H1 (cell line): Measurements from ENCODE around the gene RNF220. TPM values are rescaled to one million over a fixed set of nuclear protein-coding genes. Genes with fewer than 3 reads are reported as not detected.

Experiments
- CTCF ChIA-PET: fragments of 300-600 bp; sonication (Branson Sonifier 250); formaldehyde crosslinking; loops from one replicate; lab custom pipeline; 2021; ENCODE audit not compliant: partially characterized antibody; lab: Charles Lee
- POLR2A ChIA-PET: fragments of 300-600 bp; sonication (Branson Sonifier 250); formaldehyde crosslinking; loops from one replicate; lab custom pipeline; 2021; ENCODE audit warnings: inconsistent platforms; ENCODE audit not compliant: partially characterized antibody; lab: Charles Lee
- DNase-seq, 2 experiments: peaks; one replicate each; pipeline versions ENCODE4 v3.0.0 to v3.0.0-alpha.2; 2010 to 2022; ENCODE audit warnings: low spot score in 2 of 2, low read depth in 1 of 2, mixed read lengths in 1 of 2
- FAIRE-seq: peaks from 2 replicates; lab custom pipeline; 2011; peaks lifted over from hg19 to GRCh38; lab: Jason Lieb, UNC
- H2AFZ ChIP-seq: 2 replicates; pipeline ENCODE4 v1.8.1; 2012; ENCODE audit warnings: low read length, inconsistent platforms
- H2AK5ac ChIP-seq: 2 replicates; pipeline ENCODE4 v1.6.1; 2013; ENCODE audit warnings: low read depth, low read length
- H2BK120ac ChIP-seq: replicated peaks from 2 replicates; pipeline ENCODE3; 2013; ENCODE audit warnings: low read depth, low read length, inconsistent platforms
- H2BK12ac ChIP-seq: 2 replicates; pipeline ENCODE4 v1.6.1; 2013; ENCODE audit warnings: low read depth, low read length
- H2BK15ac ChIP-seq: 2 replicates; pipeline ENCODE4 v1.6.1; 2013; ENCODE audit warnings: low read length
- H2BK20ac ChIP-seq: 2 replicates; pipeline ENCODE4 v1.6.1; 2013; ENCODE audit warnings: low read length
- H2BK5ac ChIP-seq: 2 replicates; pipeline ENCODE4 v1.6.1; 2013; ENCODE audit warnings: low read depth, low read length
- H3K14ac ChIP-seq: 2 replicates; pipeline ENCODE4 v1.6.1; 2013; ENCODE audit warnings: inconsistent platforms; ENCODE audit not compliant: insufficient read length
- H3K18ac ChIP-seq: 2 replicates; pipeline ENCODE4 v1.6.1; 2013; ENCODE audit warnings: low read length; ENCODE audit errors: extremely low read depth
- H3K23ac ChIP-seq: 2 replicates; pipeline ENCODE4 v1.6.1; 2013; ENCODE audit warnings: inconsistent platforms; ENCODE audit not compliant: insufficient read length
- H3K23me2 ChIP-seq: 2 replicates; pipeline ENCODE4 v1.6.1; 2013; ENCODE audit warnings: low read depth, low read length
- H3K27ac ChIP-seq: 2 replicates; pipeline ENCODE4 v1.6.1; 2011; ENCODE audit warnings: low read depth, low read length, inconsistent platforms
- H3K27me3 ChIP-seq, 4 experiments: replicated peaks in 1 of 4; 1 replicate in 1 of 4; 2 replicates in 3 of 4; pipeline versions ENCODE4 v1.6.1 to v1.8.1; 2011 to 2013; ENCODE audit warnings: low read length in 3 of 4, mild to moderate bottlenecking in 3 of 4, inconsistent platforms in 2 of 4, mixed read lengths in 2 of 4, moderate library complexity in 1 of 4; ENCODE audit not compliant: control insufficient read depth in 3 of 4, insufficient read depth in 3 of 4; ENCODE audit errors: extremely low read depth in 1 of 4
- H3K36me3 ChIP-seq, 4 experiments: 2 replicates each; pipeline versions ENCODE4 v1.6.1 to v1.8.1; 2011 to 2013; ENCODE audit warnings: mild to moderate bottlenecking in 4 of 4, low read length in 3 of 4, moderate library complexity in 2 of 4, control low read depth in 1 of 4, inconsistent platforms in 1 of 4; ENCODE audit not compliant: insufficient read depth in 4 of 4, control insufficient read depth in 2 of 4
- H3K4ac ChIP-seq: replicated peaks from 2 replicates; pipeline ENCODE3; 2013; ENCODE audit warnings: low read length, low read depth, mixed read lengths, inconsistent platforms; ENCODE audit not compliant: insufficient read length
- H3K4me1 ChIP-seq, 4 experiments: replicated peaks in 1 of 4; 1 replicate in 1 of 4; 2 replicates in 3 of 4; pipeline versions ENCODE4 v1.6.1 to v1.8.1; 2011 to 2013; ENCODE audit warnings: low read length in 3 of 4, inconsistent platforms in 2 of 4, mixed read lengths in 1 of 4; ENCODE audit not compliant: insufficient read depth in 4 of 4, control insufficient read depth in 3 of 4
- H3K4me2 ChIP-seq, 2 experiments: 2 replicates each; pipeline versions ENCODE4 v1.6.1 to v1.8.1; 2011 to 2013; ENCODE audit warnings: low read depth in 2 of 2, low read length in 2 of 2, control low read depth in 1 of 2, inconsistent platforms in 1 of 2, mild to moderate bottlenecking in 1 of 2; ENCODE audit not compliant: insufficient read depth in 1 of 2
- H3K4me3 ChIP-seq, 4 experiments: fragments of 200-600, 300-600 bp in 1 of 4; sonication (generic), shearing (Covaris generic), sonication (Bioruptor Twin) in 1 of 4; 2 replicates each; pipeline versions ENCODE4 v1.5.1 to v1.8.1; 2011 to 2016; ENCODE audit warnings: low read length in 4 of 4, low read depth in 3 of 4, control low read depth in 2 of 4, inconsistent platforms in 2 of 4, mild to moderate bottlenecking in 2 of 4, mixed read lengths in 1 of 4, moderate library complexity in 1 of 4; ENCODE audit not compliant: insufficient read depth in 2 of 4; ENCODE audit errors: extremely low read depth in 1 of 4
- H3K56ac ChIP-seq: replicated peaks from 2 replicates; pipeline ENCODE3; 2013; ENCODE audit warnings: low read depth, mild to moderate bottlenecking, mixed read lengths, low read length, inconsistent platforms; ENCODE audit not compliant: insufficient read length
- H3K79me1 ChIP-seq: 2 replicates; pipeline ENCODE4 v1.6.1; 2013; ENCODE audit warnings: low read depth, low read length, control low read depth
- H3K79me2 ChIP-seq, 2 experiments: 2 replicates each; pipeline versions ENCODE4 v1.6.1 to v1.8.1; 2012 to 2013; ENCODE audit warnings: low read length in 2 of 2, mild to moderate bottlenecking in 2 of 2, inconsistent platforms in 1 of 2; ENCODE audit not compliant: insufficient read depth in 2 of 2, control insufficient read depth in 1 of 2
- H3K9ac ChIP-seq, 4 experiments: replicated peaks in 1 of 4; 1 replicate in 1 of 4; 2 replicates in 3 of 4; pipeline versions ENCODE4 v1.6.1 to v1.8.1; 2011 to 2013; ENCODE audit warnings: low read depth in 3 of 4, low read length in 3 of 4, control low read depth in 2 of 4, mild to moderate bottlenecking in 2 of 4, moderate library complexity in 2 of 4, inconsistent platforms in 1 of 4; ENCODE audit errors: extremely low read depth in 1 of 4
- H3K9me3 ChIP-seq, 2 experiments: 2 replicates each; pipeline versions ENCODE4 v1.6.1 to v1.8.1; 2012 to 2013; ENCODE audit warnings: mild to moderate bottlenecking in 2 of 2, moderate library complexity in 2 of 2, control low read depth in 1 of 2, inconsistent platforms in 1 of 2, low read depth in 1 of 2, low read length in 1 of 2, mixed read lengths in 1 of 2; ENCODE audit not compliant: insufficient read depth in 2 of 2
- H4K20me1 ChIP-seq, 2 experiments: replicated peaks in 1 of 2; 2 replicates each; pipeline versions ENCODE3 to v1.8.1; 2011 to 2013; ENCODE audit warnings: inconsistent platforms in 2 of 2, low read length in 2 of 2, mild to moderate bottlenecking in 1 of 2; ENCODE audit not compliant: insufficient read depth in 2 of 2, control insufficient read depth in 1 of 2
- H4K5ac ChIP-seq: 2 replicates; pipeline ENCODE4 v1.6.1; 2013; ENCODE audit warnings: low read length, low read depth, mixed read lengths, inconsistent platforms; ENCODE audit not compliant: insufficient read length
- H4K8ac ChIP-seq: 2 replicates; pipeline ENCODE4 v1.8.0; 2013; ENCODE audit warnings: mild to moderate bottlenecking, moderate library complexity, low read length, inconsistent platforms; ENCODE audit not compliant: insufficient read depth; ENCODE audit errors: extremely low read depth
- H4K91ac ChIP-seq: replicated peaks from 2 replicates; pipeline ENCODE3; 2013; ENCODE audit warnings: low read length, mixed read lengths, inconsistent platforms; ENCODE audit not compliant: insufficient read length
- BACH1 ChIP-seq: IDR thresholded peaks from 2 replicates; pipeline ENCODE4 v1.6.1; 2012; ENCODE audit warnings: low read length, improper control_type of control experiment
- HDAC6 ChIP-seq: IDR thresholded peaks from one replicate; pipeline ENCODE4 v1.7.1; 2012; ENCODE audit warnings: low read depth, mild to moderate bottlenecking, inconsistent platforms, low read length, moderate library complexity
- JUN ChIP-seq: IDR thresholded peaks from 2 replicates; pipeline ENCODE4 v1.6.1; 2011; ENCODE audit warnings: low read depth, mild to moderate bottlenecking, improper control_type of control experiment, low read length
- RAD21 ChIP-seq, 2 experiments: IDR thresholded peaks in 1 of 2; conservative IDR thresholded peaks in 1 of 2; 2 replicates each; pipeline ENCODE4 v1.6.1; 2011; ENCODE audit warnings: low read depth in 2 of 2, low read length in 2 of 2, improper control_type of control experiment in 1 of 2, inconsistent platforms in 1 of 2, mild to moderate bottlenecking in 1 of 2, moderate library complexity in 1 of 2
- RNF2 ChIP-seq: fragments of 200-900, 300-1000 bp; sonication (generic); IDR thresholded peaks from 2 replicates; pipeline ENCODE4 v1.7.1; 2016; ENCODE audit warnings: borderline replicate concordance, low read depth, mild to moderate bottlenecking, antibody characterized with exemption, low read length; ENCODE audit not compliant: poor library complexity, severe bottlenecking; ENCODE audit errors: missing control alignments
- SIN3A ChIP-seq, 2 experiments: IDR thresholded peaks in 1 of 2; conservative IDR thresholded peaks in 1 of 2; 2 replicates each; pipeline ENCODE4 v1.6.1; 2011 to 2012; ENCODE audit warnings: low read length in 2 of 2, improper control_type of control experiment in 1 of 2, low read depth in 1 of 2, mild to moderate bottlenecking in 1 of 2
- TBP ChIP-seq: IDR thresholded peaks from 2 replicates; pipeline ENCODE4 v1.6.1; 2011; ENCODE audit warnings: low read depth, low read length, improper control_type of control experiment
- YY1 ChIP-seq: IDR thresholded peaks from 2 replicates; pipeline ENCODE4 v1.6.1; 2011; ENCODE audit warnings: low read depth, mild to moderate bottlenecking, low read length
- WGBS, 2 experiments: shearing (Covaris generic) in 1 of 2; methylation state at CpG; one replicate each; pipeline versions ENCODE4 v1.1.6 to v1.1.7; 2013 to 2015; ENCODE audit warnings: low lambda C conversion rate in 2 of 2, mixed read lengths in 2 of 2, inconsistent platforms in 1 of 2, low coverage in 1 of 2, missing lambda C conversion rate in 1 of 2; ENCODE audit not compliant: insufficient replicate concordance in 2 of 2, insufficient coverage in 1 of 2, insufficient read length in 1 of 2; ENCODE audit errors: extremely low coverage in 1 of 2, missing lambda C conversion rate in 1 of 2; 5-methylcytosine and 5-hydroxymethylcytosine counted together
- polyA plus RNA-seq, 7 experiments: library from polyadenylated mRNA; depleted of rRNA in 3 of 7; stranded (reverse) in 5 of 7; unstranded in 2 of 7; fragments of >200 nt in 5 of 7; fragments of 200-250 nt in 2 of 7; gene quantifications; 1 replicate in 5 of 7; 2 replicates in 1 of 7; 4 replicates in 1 of 7; pipeline versions ENCODE4 v1.2.1 to v1.2.3, GENCODE V29; 2011 to 2013; ENCODE audit warnings: missing spikeins in 2 of 7, mixed read lengths in 2 of 7
- total RNA-seq: library from RNA; stranded (reverse); fragmentation: NEBNext Ultra II Directional; extraction: Animal tissue kit (Norgen Biotek cat#: 25700); gene quantifications from 2 replicates; pipeline ENCODE4 v1.2.1, GENCODE V29; 2021

RNF220 gene
- total and polyA plus RNA-seq, 2 of the 8 experiments (the other 6 are each of a cell fraction or from before 2014, with no cell fraction given), result 123 to 160 TPM

DNA sequence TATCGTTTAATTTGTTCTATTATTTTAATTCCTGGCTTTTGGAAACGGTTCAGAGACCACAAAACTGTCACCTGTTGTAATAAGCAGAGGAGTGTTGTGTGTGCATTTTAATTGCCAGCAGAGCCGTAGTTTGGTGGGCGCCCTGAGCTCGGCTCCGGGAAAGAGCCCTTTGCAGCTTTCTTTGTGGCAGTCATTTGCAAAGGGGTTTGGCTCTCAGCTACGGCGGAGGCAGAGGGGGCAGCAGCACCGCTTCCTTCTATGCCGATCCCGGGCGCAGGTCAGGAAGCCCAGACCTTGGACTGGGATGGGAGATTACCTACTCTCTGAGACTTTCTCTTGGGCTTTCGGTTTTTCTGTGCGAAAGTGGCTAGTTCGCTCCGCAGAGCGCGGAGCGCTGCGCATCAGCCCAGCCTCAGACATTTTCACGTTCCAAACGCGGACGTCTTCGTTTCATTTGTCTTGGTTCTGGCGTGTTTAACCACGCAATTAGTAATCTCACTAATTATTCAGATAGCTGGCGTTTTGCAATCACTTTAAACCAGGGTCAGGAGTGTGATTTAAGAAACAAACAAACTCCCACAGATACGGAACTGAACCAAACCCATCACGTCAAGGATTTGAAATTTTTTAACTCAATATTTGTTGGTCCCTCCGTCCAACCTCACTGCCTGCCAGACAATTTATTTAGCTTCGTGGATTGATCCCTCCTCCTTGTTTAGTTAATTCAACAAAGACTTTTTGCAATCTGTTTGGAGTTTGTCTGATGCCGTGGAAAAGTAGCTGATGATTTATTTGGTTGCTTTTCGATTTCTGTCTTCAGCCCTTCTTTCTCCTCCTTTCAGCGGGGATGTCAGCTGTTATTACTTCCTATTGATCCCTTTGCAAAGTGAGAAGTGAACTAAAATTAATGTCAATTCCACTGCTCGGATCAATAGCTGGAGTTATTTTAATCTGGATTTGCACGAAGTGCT lies 3.9 kb downstream of the RNF220 start:
- Histone ChIP-seq H2BK12ac (0 out of 2 replicates have a peak overlapping the region, but pooled peaks have one; percentile 27), H3K4me1 (peaks cover 0 to 6% (median 5%) of the 10 kb centered on the region in 4 experiments; a peak in 4 of 7 replicates), H2BK120ac (no peak overlapping the region), H4K20me1 (peaks cover 10 to 23% of the 10 kb centered on the region in 2 experiments), H3K18ac (no peak overlapping the region; the same call in 1 of the 2 replicates), H2BK15ac (0 out of 2 replicates have a peak overlapping the region, but pooled peaks have one; percentile 54), H3K56ac (no peak overlapping the region), H3K4ac (no peak overlapping the region), H3K9ac (peak overlapping the region in 2 of 4 experiments; percentile 1 to 43; a peak in 3 of 7 replicates), H3K4me2 (peak overlapping the region; percentile 78 to 96), H3K27me3 (peaks cover 8 to 47% (median 33%) of the 10 kb centered on the region in 4 experiments; a peak in 6 of 7 replicates), H3K36me3 (peaks cover 0 to 20% (median 8%) of the 10 kb centered on the region in 4 experiments; a peak in 4 of 8 replicates), H2AK5ac (no peak overlapping the region), H3K27ac (no peak overlapping the region), H3K9me3 (no peaks in the 10 kb centered on the region), H3K4me3 (peak overlapping the region; percentile 45 to 84 (median 69); a peak in 7 of 8 replicates), H4K8ac (no peak overlapping the region), H2BK5ac (no peak overlapping the region), H3K14ac (no peak overlapping the region), H3K79me1 (peaks cover 5% of the 10 kb centered on the region; the same call in 1 of the 2 replicates), H3K23me2 (peaks cover 36% of the 10 kb centered on the region), H2BK20ac (no peak overlapping the region), H4K5ac (no peak overlapping the region), H3K23ac (no peak overlapping the region), H4K91ac (no peak overlapping the region), H2AFZ (no peak overlapping the region), H3K79me2 (peaks cover 0 to 37% of the 10 kb centered on the region in 2 experiments; a peak in 2 of 4 replicates)
- DNase-seq (no peak), FAIRE-seq (peak; percentile 65)
- ChIA-PET CTCF (interaction anchor here (0.6 to 1.6 kb wide), 9 partner anchors 31 to 244 kb away, joined by 3 to 6 read pairs (median 3); no protein-coding TSS in a partner anchor), POLR2A (interaction anchor here (0.8 to 2.3 kb wide), 7 partner anchors 8 to 223 kb away, joined by 3 to 8 read pairs (median 4); no protein-coding TSS in a partner anchor)
- 6% methylated on average over 37 of the region's 37 CpGs; no CpG with 5 or more reads in 1 of the 2 experiments for WGBS, 2 experiments
- TF ChIP-seq JUN, result 0 out of 2 replicates have a peak, but pooled peaks have one; percentile 30
- TF ChIP-seq TBP, result peak; percentile 60; the same call in 1 of the 2 replicates
- TF ChIP-seq YY1, result peak; percentile 28; the same call in 1 of the 2 replicates
- TF ChIP-seq RNF2, result peak; percentile 47
- peak in 1 of 2 experiments; percentile 70; a peak in 1 of 4 replicates for TF ChIP-seq SIN3A (conservative IDR thresholded peaks at IDR 0.05 in 1 of 2, IDR thresholded peaks at IDR 0.05 in 1 of 2; ENCODE audit: low read depth in 1 of 2, low read length in 2 of 2)
- TF ChIP-seq BACH1, result peak; percentile 48; the same call in 1 of the 2 replicates
- TF ChIP-seq HDAC6, result no peak
- TF ChIP-seq RAD21 (IDR thresholded peaks at IDR 0.05 in 1 of 2, conservative IDR thresholded peaks at IDR 0.05 in 1 of 2; ENCODE audit: low read depth in 2 of 2, low read length in 2 of 2), result peak in 1 of 2 experiments; percentile 29; a peak in 2 of 4 replicates
